ENCODE data around the gene CCNE1.

The CCNE1 gene

DNA sequence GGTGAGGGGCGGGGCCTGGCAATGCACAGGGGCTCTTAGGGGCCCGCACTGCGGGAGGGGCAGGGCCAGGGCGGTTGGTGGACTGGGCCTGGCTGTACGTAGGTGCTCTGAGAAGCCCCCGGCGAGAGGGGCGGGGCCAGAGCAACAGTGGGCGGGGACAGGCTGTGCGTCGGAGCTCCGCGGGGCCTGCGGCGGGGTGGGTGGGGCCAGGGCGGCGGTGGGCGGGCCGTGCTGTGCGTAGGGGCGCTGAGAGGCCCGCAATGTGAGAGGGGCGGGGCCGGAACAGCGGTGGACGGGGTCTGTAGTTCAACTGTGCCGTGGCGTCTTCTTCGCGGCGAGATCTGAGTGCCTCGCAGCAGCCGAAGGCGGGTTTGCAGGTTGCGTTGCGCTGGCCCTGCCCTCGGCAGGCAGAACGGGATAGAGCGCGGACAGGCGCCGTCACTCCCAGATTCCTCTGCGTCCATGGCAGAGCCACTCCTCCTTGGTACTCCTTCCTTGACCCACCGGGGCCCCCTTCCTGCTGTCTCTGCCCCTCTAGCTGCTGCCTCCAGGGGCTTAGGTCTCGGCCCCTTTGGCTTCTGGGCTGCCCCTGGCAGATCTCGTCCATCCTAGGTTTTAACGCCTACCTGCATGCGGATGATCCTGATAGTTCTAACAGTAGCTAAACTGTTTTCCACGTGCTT lies 33.2 kb downstream of the CCNE1 start:
- peak; percentile 93 to 96 for DNase-seq (ENCODE audit: low read depth in 2 of 2)

DNA sequence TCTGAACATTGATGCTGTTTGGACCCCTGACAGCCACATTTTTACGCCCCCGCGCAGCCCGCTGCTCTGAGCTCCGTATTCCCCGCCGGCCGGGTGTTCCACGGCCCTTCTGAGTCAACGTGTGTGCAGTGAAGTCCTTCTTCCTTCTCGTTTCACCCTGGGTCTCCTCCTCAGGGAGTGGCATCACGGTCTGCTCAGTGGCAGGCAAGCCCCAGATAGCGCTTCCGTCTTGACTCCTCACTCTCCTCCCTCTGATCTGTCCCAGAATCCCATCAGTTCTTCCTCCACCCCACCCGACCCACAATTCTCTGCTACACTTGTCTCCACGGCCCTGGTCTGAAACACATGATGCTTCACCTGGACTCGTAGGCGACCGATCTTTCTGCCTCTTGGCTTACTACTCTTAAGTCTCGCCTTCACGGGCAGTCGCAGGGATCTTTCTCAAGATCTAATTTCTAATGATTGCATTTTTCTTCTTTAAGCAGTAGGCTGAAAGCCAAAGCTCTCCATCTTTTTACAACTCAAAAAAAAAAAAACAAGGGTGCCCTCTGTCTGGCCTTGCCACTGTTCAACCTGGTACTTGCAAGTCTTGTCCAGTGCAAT lies 33.9 kb downstream of the CCNE1 start:
- DNase-seq (ENCODE audit: low read depth in 2 of 2) = no peak

DNA sequence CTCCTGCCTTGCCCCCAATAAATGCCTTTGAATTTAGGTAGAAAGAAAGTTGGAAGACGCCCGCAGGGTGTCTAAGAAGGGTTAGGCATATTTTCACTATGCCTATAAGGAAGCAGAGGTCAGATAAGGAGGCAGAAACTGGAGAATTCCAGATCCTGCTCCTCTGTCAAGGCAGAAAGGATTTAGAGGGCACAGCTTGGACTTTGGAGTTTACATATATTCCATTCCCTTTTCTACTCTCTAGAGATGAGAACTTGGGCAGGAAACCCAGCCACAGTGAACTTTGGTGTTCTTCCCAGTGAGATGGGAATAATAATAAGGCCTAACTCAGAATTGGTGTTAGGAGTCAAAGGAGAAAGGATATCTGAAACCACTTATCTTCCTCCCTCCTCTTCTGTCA lies 37.4 kb downstream of the CCNE1 start:
- DNase-seq (ENCODE audit: low read depth in 2 of 2) = no peak

DNA sequence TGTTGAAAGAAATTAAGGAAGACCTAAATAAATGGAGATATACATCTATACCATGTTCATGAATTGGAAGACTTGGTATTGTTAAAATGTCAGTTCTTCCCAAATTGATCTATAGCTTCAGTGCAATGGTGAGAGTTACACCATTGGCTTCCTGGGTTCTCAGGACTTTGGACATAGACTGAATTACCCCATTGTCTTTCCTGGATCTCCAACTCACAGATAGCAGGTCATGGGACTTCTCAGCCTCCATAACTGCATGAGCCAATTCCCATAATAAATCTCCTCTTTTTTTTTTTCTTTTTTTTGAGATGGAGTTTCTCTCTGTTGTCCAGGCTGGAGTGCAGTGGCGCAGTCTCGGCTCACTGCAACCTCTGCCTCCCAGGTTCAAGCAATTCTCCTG lies 38.7 kb downstream of the CCNE1 start:
- no peak for DNase-seq (ENCODE audit: low read depth in 2 of 2)

DNA sequence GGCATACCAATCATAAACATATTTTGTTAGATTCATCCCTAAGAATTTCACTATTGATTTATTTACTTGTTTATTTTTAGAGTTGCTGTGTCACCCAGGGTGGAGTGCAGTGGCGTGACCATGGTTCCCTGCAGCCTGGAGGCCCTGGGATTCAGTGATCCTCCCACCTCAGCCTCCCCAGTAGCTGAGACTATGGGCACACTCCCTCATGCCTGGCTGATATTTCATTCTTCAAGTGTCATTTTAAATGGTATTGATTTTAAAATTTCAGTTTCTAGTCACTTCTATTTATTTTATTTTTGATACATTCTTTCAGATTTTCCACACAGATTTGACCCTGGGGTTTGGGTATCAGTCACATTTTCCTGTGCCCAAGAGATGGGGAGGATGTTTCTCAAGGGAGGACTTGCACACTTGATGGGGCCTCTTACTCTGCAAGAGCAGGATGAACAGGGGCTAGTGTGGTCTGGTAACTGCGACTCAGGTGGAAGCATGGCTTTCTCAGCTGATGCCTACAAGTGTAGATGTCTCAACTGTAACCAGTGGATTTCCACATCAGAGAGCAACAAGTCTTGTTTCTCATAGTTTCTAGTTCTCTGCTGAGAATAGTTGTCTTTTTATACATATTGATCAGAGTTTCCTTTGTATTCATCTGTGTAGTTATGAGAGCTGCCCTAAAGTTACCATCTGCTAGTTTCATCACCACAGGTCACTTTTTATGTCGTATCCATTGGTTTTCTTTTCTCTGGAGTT lies 40.2 kb downstream of the CCNE1 start:
- DNase-seq (ENCODE audit: low read depth in 2 of 2) = no peak

DNA sequence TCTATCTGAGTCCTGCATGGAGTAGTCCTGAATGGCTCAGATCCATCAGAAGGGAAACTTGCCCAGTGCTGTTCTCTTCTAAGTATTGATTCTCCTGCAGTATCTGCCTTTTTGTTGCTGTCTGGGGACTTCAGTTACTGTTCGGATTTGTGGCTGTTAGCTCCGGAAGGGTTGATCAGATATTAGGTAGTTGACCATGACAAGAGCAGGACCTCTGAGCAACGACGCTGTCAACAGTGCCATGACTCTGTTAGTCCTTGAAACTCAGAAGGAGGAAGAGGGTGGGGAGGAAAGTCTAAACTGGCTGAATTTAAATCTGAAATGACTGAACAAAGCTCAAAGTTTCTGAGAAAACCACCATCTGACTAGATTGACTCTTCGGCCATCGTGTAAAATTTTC lies 42.2 kb downstream of the CCNE1 start:
- DNase-seq (ENCODE audit: low read depth in 2 of 2) = no peak

DNA sequence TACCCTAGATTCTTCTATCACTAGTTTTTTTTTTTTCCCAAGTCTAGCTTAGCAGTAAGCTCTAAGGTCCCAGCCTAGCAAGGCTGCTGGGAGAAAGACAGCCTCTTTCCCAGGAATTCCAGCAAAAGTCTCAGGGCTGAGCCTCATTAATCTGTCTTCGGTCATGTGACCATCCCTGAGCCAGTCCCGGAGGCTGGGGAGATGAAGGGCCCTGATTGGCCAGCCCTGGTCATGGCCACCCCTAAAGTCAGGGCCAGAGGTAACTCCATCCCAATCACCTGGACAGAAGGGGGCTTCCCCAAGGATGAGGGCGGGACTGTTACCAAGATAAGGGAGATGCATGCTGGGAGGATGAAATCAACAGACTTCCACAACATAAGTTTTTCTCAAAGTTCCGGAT lies 43.3 kb downstream of the CCNE1 start:
- DNase-seq (ENCODE audit: low read depth in 2 of 2) = no peak

DNA sequence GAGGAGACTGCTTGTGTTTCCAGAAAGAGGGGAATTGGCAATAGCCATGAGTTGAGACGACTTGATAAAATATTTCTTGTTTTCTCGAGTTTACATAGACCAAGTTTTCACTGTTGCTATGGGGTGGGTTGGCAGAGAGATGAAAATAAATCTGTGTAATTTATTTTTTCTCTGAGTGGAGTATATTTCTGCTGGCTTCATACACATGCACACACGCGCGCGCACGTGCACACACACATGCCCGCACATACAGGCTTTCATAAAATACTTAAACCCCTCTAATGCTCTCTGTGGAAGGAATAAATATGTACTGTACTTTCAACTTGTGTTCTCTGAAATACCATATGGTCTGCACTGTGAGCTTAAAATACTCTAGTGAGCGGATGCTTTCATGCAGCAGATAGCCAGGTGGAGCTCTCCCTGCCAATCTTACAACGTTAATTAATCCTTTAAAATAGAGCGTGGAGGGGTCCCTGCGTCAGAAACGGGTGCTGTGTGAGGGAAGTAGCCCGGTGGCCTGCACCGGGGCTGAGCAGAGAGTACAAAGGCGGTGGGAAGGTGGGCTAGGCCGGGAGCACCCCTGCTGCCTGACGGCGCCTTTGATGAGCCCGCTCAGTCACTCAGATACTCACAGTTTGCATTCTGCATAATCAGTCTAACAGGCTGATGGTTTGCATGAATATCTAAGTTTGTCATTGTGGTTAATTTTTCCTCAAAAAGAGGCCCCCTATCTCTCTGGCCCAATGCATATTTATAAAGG lies 44.1 kb downstream of the CCNE1 start:
- DNase-seq (ENCODE audit: low read depth in 2 of 2) = no peak

DNA sequence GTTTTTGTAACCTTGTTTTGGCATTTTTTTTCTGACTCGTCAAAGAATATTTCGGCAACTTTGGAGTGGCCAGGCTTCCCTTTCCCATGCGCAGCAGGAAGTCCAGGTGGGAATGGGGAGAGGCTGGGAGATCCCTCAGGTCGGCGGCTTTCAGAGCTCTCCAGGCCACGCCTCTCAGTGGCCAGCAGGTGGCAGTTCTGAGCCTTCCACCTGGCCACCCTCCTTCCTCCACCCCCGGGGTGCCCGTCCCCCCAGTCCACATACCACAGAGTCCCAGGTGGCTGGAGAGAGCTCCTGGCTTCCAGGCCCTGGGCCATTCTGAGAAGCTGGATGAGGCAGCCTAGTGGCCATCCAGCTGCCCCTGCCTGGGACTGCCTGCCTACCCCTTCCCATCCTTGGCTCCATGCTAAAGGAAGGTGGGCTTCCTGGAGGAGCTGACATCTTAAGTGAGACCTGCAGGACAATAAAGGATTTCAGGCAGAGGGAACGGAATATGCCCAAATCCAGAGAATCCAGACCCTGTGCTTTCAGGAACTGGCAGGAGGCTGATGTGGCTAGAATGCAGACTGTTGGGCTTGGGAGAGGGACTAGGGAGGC lies 46.3 kb downstream of the CCNE1 start:
- no peak for DNase-seq (ENCODE audit: low read depth in 2 of 2)

DNA sequence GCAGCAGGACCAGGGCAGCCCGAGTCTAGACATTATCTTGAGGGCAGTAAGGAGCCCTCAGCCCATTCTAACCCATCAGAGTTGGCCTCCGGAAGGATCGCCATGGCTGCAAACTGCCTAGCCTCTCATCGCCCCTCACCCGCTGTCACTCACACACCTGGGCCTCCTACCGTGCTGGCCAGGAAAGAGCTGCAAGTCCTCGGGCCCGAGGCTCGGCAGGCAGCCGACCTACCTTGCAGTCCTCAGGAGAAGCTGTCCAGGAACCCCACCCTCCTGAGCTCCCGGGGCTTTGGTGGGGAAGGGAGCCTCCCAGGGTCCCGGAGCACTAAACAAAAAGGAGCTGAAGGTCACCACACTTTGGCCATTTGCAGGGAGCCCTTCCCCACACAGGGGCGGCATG lies 46.8 kb downstream of the CCNE1 start:
- no peak for DNase-seq (ENCODE audit: low read depth in 2 of 2)

DNA sequence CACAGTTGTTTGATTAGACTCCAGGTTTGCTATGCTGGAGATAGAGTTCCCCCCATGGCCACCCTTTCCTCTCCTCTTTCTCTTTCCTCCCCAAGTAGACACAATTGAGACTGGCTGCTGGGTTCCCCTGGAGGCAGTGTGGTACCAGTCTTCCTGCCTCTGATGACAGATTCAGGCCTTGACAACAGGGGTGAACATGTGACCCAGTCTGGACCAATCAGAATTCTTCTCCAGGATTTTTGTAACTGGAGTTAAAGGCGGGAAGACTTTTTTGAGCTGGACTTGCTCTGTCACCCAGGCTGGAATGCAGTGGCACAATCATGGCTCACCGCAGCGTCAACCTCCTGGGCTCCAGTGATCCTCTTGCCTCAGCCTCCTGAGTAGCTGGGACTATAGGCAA lies 48.7 kb downstream of the CCNE1 start:
- no peak for DNase-seq (ENCODE audit: low read depth in 2 of 2)

DNA sequence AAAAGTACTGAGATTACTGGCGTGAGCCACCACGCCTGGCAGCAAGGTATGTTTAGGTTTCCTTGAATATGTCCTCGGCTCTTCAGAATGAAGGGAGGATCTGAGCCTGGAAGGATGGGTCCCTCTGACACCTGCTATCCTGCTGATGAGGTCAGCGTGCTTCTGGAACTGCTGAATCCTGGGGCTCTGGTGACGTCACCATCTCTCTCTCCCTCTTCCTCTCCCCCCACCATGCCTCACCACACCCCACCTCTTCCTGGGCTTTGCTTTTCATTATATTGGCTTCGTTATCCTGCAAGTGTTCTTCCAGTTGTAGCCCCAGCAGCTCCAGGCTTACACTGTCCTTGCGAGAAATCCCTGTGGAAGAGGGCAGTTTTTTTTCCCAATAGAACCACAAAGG lies 49.8 kb downstream of the CCNE1 start:
- no peak for DNase-seq (ENCODE audit: low read depth in 2 of 2)

DNA sequence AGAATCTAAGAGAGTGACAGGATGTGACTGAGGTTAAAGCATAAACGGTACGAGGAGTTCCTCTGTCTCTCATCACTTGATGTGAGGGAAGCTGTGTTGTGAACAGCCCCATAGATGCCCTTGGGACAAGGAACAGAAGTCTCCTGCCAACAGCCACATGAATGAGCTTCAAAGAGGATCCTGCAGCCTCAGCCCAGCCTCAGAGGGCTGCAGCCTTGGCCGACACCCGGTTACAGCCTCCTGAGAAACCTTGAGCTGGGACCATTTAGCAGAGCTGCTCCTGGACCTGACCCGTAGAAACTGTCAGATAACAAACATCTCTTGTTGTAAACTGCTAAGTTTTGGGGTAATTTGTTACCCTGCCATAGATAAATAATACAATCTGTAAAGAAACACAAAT lies 54.2 kb downstream of the CCNE1 start:
- DNase-seq (ENCODE audit: low read depth in 2 of 2) = no peak

DNA sequence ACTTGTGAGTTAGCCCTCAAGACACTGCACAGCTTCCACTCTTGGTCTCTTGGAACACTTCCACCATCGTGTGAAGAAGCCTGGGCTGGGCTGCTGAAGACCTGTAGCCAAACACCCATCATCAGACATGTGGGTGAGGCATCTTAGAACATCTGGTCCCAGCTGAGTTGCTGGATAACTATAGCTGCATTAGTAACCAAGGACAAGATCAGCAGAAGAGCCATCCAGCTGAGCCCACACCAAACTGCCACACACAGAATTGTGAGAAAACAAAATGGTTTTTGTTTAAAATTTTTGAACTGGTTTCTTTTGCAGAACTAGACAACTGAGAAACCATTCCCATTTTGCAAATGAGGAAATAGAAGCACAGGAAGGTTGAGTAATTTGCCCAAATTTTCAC lies 56.2 kb downstream of the CCNE1 start:
- no peak for DNase-seq (ENCODE audit: low read depth in 2 of 2)

DNA sequence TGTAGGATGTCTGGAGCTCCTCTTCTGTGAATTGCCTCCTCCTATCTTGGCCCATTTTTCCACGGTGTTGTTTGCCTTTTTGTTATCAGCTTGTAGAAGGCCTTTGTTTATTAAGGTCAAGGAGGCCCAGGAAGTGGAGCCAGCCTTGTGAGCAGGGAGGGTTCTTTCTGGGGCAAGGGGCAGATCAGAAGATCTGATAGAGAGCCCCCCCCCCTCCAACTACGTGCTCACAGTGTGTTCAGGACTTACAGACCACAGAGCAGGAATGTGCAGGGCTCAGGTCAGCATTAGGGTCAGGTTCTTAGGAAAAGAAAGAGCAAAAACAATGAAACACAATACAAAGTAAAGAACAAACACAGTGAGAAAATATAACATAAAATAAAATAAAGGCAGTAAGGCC lies 59.4 kb downstream of the CCNE1 start:
- no peak for DNase-seq (ENCODE audit: low read depth in 2 of 2)

DNA sequence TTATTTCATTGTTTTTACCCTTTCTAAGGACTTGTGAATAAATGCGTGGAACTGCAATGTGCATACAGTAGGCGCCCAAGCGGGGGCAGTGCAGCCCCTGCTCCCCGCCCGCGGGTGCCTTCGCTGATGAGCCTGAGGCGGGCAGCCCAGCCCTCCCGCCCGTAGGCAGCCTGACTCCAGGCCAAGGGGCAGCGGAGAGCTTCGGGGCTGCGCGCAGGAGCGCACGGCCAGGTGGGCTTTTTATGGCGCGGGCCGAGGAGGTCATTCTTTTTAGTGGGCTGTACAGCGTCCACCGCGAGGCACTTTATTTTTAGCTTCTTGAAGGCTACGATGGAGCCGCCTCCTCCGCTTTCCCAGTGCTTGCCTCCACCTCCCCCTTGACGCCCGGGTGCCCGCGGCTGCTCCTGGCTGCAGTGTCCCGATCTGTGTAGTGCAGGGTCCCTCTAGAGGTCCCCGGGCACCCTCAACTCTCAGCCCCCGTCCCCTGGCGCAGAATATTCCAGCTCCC lies 60.5 kb downstream of the CCNE1 start:
- no peak for DNase-seq (ENCODE audit: low read depth in 2 of 2)

DNA sequence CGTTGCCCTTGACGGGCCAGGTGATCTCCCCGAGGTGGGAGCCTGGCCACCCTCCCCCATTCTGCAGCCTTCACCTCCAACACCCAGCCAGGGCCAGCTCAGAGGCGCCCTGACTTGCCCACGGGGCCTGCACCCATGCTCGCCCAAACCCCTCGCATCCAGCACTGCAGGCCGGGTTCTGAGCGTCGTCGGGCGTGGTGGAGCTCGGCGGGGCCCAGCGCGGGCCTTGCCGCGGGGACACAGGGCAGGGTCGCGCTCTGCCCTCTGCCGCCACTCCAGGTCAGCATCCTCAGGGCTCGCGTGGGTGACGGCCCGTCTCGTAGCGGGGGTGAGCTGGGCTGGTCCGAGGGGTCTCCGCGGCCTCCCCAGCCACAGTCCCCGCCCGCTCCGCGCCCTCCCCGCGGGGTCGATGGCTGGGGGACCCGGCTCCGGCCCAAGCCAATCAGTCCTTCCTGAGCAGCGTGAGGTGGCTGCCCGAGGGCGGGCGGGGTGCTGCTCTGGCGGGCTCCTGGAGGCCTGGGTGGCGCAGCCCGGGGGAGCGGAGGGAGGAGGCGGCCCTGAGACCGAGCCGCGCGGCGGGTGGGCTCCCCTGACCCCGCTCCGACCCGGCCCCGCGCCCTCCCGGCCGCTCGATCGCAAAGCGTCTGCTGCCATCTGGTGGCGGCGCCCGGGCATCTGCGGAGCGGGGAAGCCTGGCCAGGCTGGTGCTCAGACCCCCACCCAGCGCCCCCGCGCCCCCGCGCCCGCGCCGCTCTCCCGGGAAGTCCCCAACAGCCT lies 61.4 kb downstream of the CCNE1 start:
- DNase-seq (ENCODE audit: low read depth in 2 of 2) = peak; percentile 22 to 67
